Endothelial cell of umbilical vein (primary cell): Measurements from ENCODE around the gene DNAAF5. TPM values are rescaled to one million over a fixed set of nuclear protein-coding genes. Genes with fewer than 3 reads are reported as not detected.

Experiments used
- BruUV-seq: library from RNA; stranded (reverse); fragments of 400-500 nt; replicated peaks from 2 replicates; lab custom pipeline; 2021; lab: Mats Ljungman, UMichigan
- CTCF ChIA-PET: fragments of 300-600, 350-600 bp; sonication (Branson Sonifier 250); formaldehyde crosslinking; loops from one replicate; lab custom pipeline; 2021; ENCODE audit warnings: antibody characterized with exemption, inconsistent platforms; lab: Charles Lee
- POLR2A ChIA-PET: fragments of 300-600, 350-600 bp; sonication (Branson Sonifier 250); formaldehyde crosslinking; loops from one replicate; lab custom pipeline; 2021; ENCODE audit warnings: antibody characterized with exemption, inconsistent platforms; lab: Charles Lee
- DNase-seq: peaks from one replicate; pipeline ENCODE4 v3.0.0-alpha.2; 2011; ENCODE audit warnings: low read depth, low spot score
- FAIRE-seq: peaks from 2 replicates; lab custom pipeline; 2011; peaks lifted over from hg19 to GRCh38; lab: Jason Lieb, UNC
- H2AFZ ChIP-seq: 2 replicates; pipeline ENCODE4 v1.6.0; 2012; ENCODE audit warnings: low read depth, low read length, control low read depth, inconsistent platforms
- H3K27ac ChIP-seq: 2 replicates; pipeline ENCODE4 v1.5.1; 2011; ENCODE audit warnings: low read depth, mild to moderate bottlenecking, control low read depth, low read length, moderate library complexity; ENCODE audit not compliant: insufficient read depth
- H3K27me3 ChIP-seq, 2 experiments: 2 replicates each; pipeline versions ENCODE4 v1.6.0 to v1.6.1; 2011; ENCODE audit warnings: low read length in 2 of 2, mixed read lengths in 1 of 2; ENCODE audit not compliant: control insufficient read depth in 2 of 2, insufficient read depth in 2 of 2
- H3K36me3 ChIP-seq, 2 experiments: 2 replicates in 1 of 2; 3 replicates in 1 of 2; pipeline ENCODE4 v1.5.1; 2011; ENCODE audit warnings: low read length in 2 of 2, mild to moderate bottlenecking in 1 of 2, moderate library complexity in 1 of 2; ENCODE audit not compliant: control insufficient read depth in 2 of 2, insufficient read depth in 2 of 2; ENCODE audit errors: extremely low read depth in 1 of 2
- H3K4me1 ChIP-seq: 3 replicates; pipeline ENCODE4 v1.5.1; 2011; ENCODE audit warnings: mild to moderate bottlenecking, low read length; ENCODE audit not compliant: control insufficient read depth, insufficient read depth; ENCODE audit errors: extremely low read depth
- H3K4me2 ChIP-seq: 2 replicates; pipeline ENCODE4 v1.6.1; 2011; ENCODE audit warnings: low read length, control low read depth, mixed read lengths; ENCODE audit not compliant: insufficient read depth
- H3K4me3 ChIP-seq, 3 experiments: fragments of 200-600 bp in 1 of 3; sonication (generic), shearing (Covaris generic) in 1 of 3; replicated peaks in 1 of 3; 2 replicates each; pipeline ENCODE4 v1.5.1; 2011 to 2016; ENCODE audit warnings: control low read depth in 3 of 3, low read length in 3 of 3, mild to moderate bottlenecking in 2 of 3, inconsistent platforms in 1 of 3, low read depth in 1 of 3, moderate library complexity in 1 of 3; ENCODE audit not compliant: insufficient read depth in 1 of 3
- H3K79me2 ChIP-seq: 2 replicates; pipeline ENCODE4 v1.6.0; 2012; ENCODE audit warnings: low read length, inconsistent platforms; ENCODE audit not compliant: control insufficient read depth, insufficient read depth
- H3K9ac ChIP-seq: replicated peaks from 2 replicates; pipeline ENCODE3; 2011; ENCODE audit warnings: low read length, control low read depth; ENCODE audit not compliant: insufficient read depth; ENCODE audit errors: extremely low read depth
- H3K9me1 ChIP-seq: replicated peaks from 3 replicates; pipeline ENCODE4 v1.6.0; 2011; ENCODE audit warnings: mild to moderate bottlenecking, low read length; ENCODE audit not compliant: control insufficient read depth, insufficient read depth; ENCODE audit errors: extremely low read depth
- H3K9me3 ChIP-seq: replicated peaks from 2 replicates; pipeline ENCODE4 v1.5.1; 2012; ENCODE audit warnings: low read length, inconsistent platforms; ENCODE audit not compliant: control insufficient read depth, insufficient read depth
- H4K20me1 ChIP-seq: replicated peaks from 2 replicates; pipeline ENCODE3; 2011; ENCODE audit warnings: mild to moderate bottlenecking, low read length; ENCODE audit not compliant: control insufficient read depth, insufficient read depth; ENCODE audit errors: extremely low read depth
- CTCF ChIP-seq, 2 donors: IDR thresholded peaks; 1 replicate in 1 of 2; 2 replicates in 1 of 2; pipeline ENCODE4 v1.5.1; 2011; ENCODE audit warnings: low read length in 2 of 2, mild to moderate bottlenecking in 2 of 2, moderate library complexity in 2 of 2, control low read depth in 1 of 2, inconsistent platforms in 1 of 2, low read depth in 1 of 2; ENCODE audit not compliant: insufficient read depth in 1 of 2; ENCODE audit errors: extremely low read depth in 1 of 2
- EZH2 ChIP-seq: IDR thresholded peaks from 2 replicates; pipeline ENCODE4 v1.6.1; 2012; ENCODE audit warnings: borderline replicate concordance, low read depth, mild to moderate bottlenecking, moderate library complexity, low read length, inconsistent platforms; ENCODE audit not compliant: severe bottlenecking
- FOS ChIP-seq: IDR thresholded peaks from 2 replicates; pipeline ENCODE4 v1.6.1; 2011; ENCODE audit warnings: mild to moderate bottlenecking, low read length, moderate library complexity, borderline replicate concordance; ENCODE audit not compliant: insufficient read depth
- GATA2 ChIP-seq: IDR thresholded peaks from 2 replicates; pipeline ENCODE4 v1.7.0; 2011; ENCODE audit warnings: low read depth, mild to moderate bottlenecking, moderate library complexity, mixed read lengths, low read length; ENCODE audit not compliant: insufficient read length, insufficient read depth
- JUN ChIP-seq: IDR thresholded peaks from 2 replicates; pipeline ENCODE4 v1.6.1; 2011; ENCODE audit warnings: borderline replicate concordance, low read depth; ENCODE audit not compliant: insufficient read length, insufficient read depth
- MAX ChIP-seq: IDR thresholded peaks from 2 replicates; pipeline ENCODE4 v1.6.1; 2011; ENCODE audit not compliant: insufficient read depth, insufficient read length
- MYC ChIP-seq: IDR thresholded peaks from one replicate; pipeline ENCODE4 v1.6.1; 2011; ENCODE audit warnings: mild to moderate bottlenecking, low read depth, low read length
- POLR2A ChIP-seq: IDR thresholded peaks from 2 replicates; pipeline ENCODE4 v1.6.1; 2012; ENCODE audit warnings: low read depth, mild to moderate bottlenecking, control low read depth, low read length
- POLR2AphosphoS5 ChIP-seq: IDR thresholded peaks from 2 replicates; pipeline ENCODE4 v1.6.1; 2012; ENCODE audit warnings: low read depth, mild to moderate bottlenecking, control low read depth, low read length, moderate library complexity; ENCODE audit not compliant: insufficient read depth
- dilution Hi-C: fragments of 300-500 bp; cut with MboI; formaldehyde crosslinking; loops from one replicate; pipeline ENCODE4 v1.15.0; 2019; ENCODE audit warnings: low sequenced_read_pairs; ENCODE audit not compliant: extremely low pct_ligation_motif_present
- intact Hi-C: fragments of 100-400 bp; cut with micrococcal nuclease; formaldehyde crosslinking; loops from one replicate; pipeline ENCODE4 v1.10.0; 2022
- polyA plus RNA-seq, 4 experiments: library from polyadenylated mRNA; depleted of rRNA in 3 of 4; stranded (reverse) in 3 of 4; unstranded in 1 of 4; fragments of >200 nt; gene quantifications; 2 replicates each; pipeline versions ENCODE4 v1.2.1 to v1.2.3, GENCODE V29; 2011 to 2012; ENCODE audit warnings: missing spikeins in 1 of 4
- total RNA-seq: library from RNA; stranded (reverse); gene quantifications from 2 replicates; pipeline ENCODE4 v1.2.3, GENCODE V29; 2021

The DNAAF5 gene
- total and polyA plus RNA-seq, 2 donors (not counting 3 experiments of a cell fraction or from before 2014, with no cell fraction given) = 49.3 to 65.5 TPM

GRCh38 chr7:716636-717035 lies 9.9 kb upstream of the DNAAF5 start:
- no peaks in the 10 kb centered on the region for H3K9me1 ChIP-seq
- intact Hi-C loops (no loop called here), dilution Hi-C loops (no loop called here)
- H3K4me2 ChIP-seq = no peak overlapping the region
- no peaks in the 10 kb centered on the region for H4K20me1 ChIP-seq
- no peak overlapping the region for H2AFZ ChIP-seq
- BruUV-seq = no TSS peak
- no peaks in the 10 kb centered on the region for H3K4me1 ChIP-seq
- H3K79me2 ChIP-seq = no peaks in the 10 kb centered on the region
- no peak overlapping the region for H3K9ac ChIP-seq
- H3K27me3 ChIP-seq = no peaks in the 10 kb centered on the region
- FAIRE-seq (no peak), DNase-seq (no peak)
- ChIA-PET CTCF (no interaction called here), POLR2A (no interaction called here)
- no peak for TF ChIP-seq POLR2A
- TF ChIP-seq MYC = no peak
- no peak for TF ChIP-seq FOS
- TF ChIP-seq GATA2 = no peak
- TF ChIP-seq EZH2 = no peak
- TF ChIP-seq CTCF (IDR thresholded peaks at IDR 0.05; ENCODE audit: extremely low read depth in 1 of 2, insufficient read depth in 1 of 2, low read depth in 1 of 2, low read length in 2 of 2) = no peak
- no peak for TF ChIP-seq MAX
- no peak for TF ChIP-seq JUN
- TF ChIP-seq POLR2AphosphoS5 = no peak
- H3K36me3 ChIP-seq = no peaks in the 10 kb centered on the region
- H3K27ac ChIP-seq = no peak overlapping the region
- H3K4me3 ChIP-seq = no peak overlapping the region
- H3K9me3 ChIP-seq = no peaks in the 10 kb centered on the region
